Suppressor macrophage (primary cell): ENCODE measurements around the gene SLCO4C1.

Source experiments
- DNase-seq, 4 experiments: peaks; one replicate each; pipeline ENCODE4 v3.0.0-alpha.2; 2020 to 2022

SLCO4C1 gene

GRCh38 chr5:102271759-102272158 is 24.3 kb downstream of the SLCO4C1 start:
- no peak for DNase-seq

- DNase-seq: no peak
Observed at GRCh38 chr5:102270036-102270435, 26.0 kb downstream of the SLCO4C1 start.

GRCh38 chr5:102262688-102263087 is 33.4 kb downstream of the SLCO4C1 start:
- DNase-seq: no peak

GRCh38 chr5:102249381-102249780 is 46.7 kb downstream of the SLCO4C1 start:
- DNase-seq: peak in 2 of 4 experiments; percentile 2 to 22

- no peak for DNase-seq
Observed at GRCh38 chr5:102243213-102243612, 52.9 kb downstream of the SLCO4C1 start.

- no peak for DNase-seq
Observed at GRCh38 chr5:102241809-102242421, 54.2 kb downstream of the SLCO4C1 start.

- DNase-seq: peak; percentile 62 to 87 (median 78)
Observed at GRCh38 chr5:102231693-102232619, 64.1 kb downstream of the SLCO4C1 start.

GRCh38 chr5:102229685-102230084 is 66.4 kb downstream of the SLCO4C1 start:
- peak; percentile 15 to 66 (median 34) for DNase-seq

GRCh38 chr5:102226321-102226720 is 69.8 kb downstream of the SLCO4C1 start:
- no peak for DNase-seq

- peak; percentile 24 to 79 (median 64) for DNase-seq
Observed at GRCh38 chr5:102223542-102224477, 72.3 kb downstream of the SLCO4C1 start.

- DNase-seq: no peak
Observed at GRCh38 chr5:102222772-102223171, 73.3 kb downstream of the SLCO4C1 start.

- no peak for DNase-seq
Observed at GRCh38 chr5:102221949-102222348, 74.1 kb downstream of the SLCO4C1 start.

- DNase-seq: peak in 1 of 4 experiments; percentile 5
Observed at GRCh38 chr5:102218159-102218558, 77.9 kb downstream of the SLCO4C1 start.

- DNase-seq: no peak
Observed at GRCh38 chr5:102216678-102217077, 79.4 kb downstream of the SLCO4C1 start.

- peak; percentile 18 to 85 (median 57) for DNase-seq
Observed at GRCh38 chr5:102211165-102211564, 84.9 kb downstream of the SLCO4C1 start.

GRCh38 chr5:102200861-102201260 is 95.2 kb downstream of the SLCO4C1 start:
- no peak for DNase-seq

- no peak for DNase-seq
Observed at GRCh38 chr5:102196481-102196880, 99.6 kb downstream of the SLCO4C1 start.
